ENCODE results near the gene GK.

GK gene

DNA sequence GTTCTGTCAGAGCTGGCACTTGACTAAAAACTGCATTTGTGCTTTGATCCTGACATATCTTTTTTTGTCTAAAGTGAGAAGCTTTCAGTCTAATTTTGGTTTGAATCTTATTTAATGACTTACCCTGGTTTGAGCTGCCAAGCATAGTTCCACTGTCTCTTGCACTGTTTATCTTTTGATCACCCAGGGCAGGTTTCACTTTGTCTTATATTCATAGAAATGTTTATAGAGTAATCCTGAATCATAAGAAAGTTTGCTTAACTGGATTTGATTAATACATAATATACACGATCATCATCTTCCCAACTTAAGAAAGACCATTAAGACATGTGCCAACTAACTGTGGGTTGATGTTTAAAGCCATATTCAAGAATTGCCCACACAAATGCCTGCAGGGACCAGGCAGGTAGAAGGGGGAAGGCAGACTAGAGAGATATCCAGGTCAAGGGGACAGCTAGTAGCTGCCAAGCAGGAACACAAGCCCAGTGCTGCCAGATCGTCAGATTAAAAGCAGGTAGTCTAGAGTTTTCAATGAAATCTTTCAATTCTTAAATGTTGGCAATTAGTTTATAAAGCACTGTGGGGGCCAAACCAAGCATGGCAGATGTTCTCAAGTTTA, 1.9 kb downstream of the GK start:
- DNase-seq = no peak

DNA sequence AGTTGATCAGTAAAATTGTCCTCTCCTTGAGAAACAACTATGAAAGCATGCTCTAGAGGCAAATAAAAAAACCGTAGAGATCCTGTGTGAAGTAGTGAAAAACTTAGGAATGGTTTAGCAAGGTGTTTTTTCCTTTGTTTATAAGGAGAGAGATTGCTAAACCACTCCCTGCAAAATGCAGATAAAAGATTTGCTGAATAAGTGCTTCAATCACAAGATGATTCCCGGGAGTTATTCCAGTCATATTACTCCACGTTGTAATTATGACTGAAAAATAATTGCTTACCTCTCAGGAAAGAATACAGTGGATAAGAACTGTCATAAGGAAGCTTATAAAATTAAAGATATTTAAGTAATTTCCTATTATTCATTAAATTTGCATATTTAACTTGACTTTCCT, 2.8 kb downstream of the GK start:
- no peak for DNase-seq

DNA sequence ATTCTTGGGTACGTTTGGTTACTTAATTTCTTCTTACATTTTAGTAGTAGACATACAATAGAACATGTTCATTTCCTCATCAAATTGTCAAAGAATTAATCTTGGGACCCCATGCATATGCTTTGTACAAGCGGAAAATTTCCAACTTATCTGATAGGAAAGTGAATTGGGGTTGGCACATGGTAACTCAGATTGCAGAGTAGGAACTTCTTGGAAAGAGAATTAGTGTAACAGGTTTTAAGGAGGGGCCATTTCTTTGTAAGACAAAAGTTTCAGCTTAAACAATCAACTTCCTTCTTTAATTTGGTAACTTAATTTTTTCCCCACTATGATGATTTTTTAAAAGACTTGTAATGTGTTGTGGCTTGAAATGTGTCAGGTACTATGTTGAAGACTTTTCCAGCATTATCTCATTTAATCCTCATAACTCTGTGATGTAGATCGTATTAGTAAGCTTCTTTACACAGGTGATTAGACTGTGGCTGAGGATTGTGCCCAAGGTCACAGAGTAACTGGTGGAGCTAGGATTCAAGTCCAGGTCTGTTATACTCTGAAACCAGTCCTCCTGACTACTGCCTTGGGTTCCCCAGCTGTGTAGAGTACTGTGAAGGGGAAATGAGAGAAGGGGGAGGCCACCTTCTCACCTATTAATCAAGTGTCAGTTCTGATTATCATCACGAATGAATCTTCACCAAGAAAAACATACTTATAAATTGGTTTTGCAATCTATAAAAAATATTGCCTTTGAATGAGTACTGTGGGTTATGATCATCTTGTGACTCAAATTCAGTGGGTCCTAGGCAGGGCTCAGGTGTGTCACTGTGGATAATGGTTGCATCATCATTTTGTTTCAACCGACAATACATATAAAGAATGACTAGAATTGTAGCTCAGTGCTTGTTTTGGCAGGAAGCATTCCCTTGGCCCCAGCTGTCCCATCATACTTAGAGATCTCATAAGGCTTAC, 4.3 kb downstream of the GK start:
- DNase-seq = peak; percentile 60

DNA sequence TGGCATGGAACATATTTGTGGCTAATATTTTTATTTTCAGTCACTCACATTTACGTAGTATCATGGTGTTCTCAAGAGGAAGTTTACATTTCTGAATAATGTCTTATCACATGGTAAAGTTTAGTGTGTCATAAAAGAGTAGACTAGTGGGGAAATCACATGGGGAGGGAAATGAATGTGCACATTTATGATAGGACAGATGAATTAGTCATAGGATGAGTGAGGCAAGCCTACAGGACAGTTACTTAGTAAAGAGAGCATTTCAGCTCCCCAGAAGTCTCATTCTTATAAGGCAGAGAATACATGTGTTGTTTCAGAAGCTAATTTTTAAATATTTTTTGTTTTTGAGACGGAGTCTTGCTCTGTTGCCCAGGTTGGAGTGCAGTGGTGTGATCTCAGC, 6.2 kb downstream of the GK start:
- peak; percentile 83 for DNase-seq

DNA sequence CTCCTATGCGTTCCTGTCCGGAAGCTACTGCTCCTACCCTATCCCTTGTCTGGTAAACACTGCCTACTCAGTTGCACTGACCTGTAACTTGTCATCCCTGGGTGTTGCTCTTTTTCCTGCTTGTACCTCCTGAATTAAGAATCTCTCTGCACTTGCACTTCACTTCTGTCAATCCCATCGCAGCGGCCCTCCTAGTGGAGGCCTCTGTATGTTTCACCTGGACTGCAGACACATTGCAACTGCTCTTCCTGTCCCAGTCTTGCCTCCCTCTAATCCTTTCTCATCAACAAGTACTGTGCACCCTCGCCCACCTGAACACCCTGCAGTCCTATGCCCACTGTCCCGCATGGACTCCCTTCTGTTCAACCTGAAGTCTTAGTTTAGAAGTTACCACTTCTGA, 8.0 kb downstream of the GK start:
- DNase-seq = no peak

DNA sequence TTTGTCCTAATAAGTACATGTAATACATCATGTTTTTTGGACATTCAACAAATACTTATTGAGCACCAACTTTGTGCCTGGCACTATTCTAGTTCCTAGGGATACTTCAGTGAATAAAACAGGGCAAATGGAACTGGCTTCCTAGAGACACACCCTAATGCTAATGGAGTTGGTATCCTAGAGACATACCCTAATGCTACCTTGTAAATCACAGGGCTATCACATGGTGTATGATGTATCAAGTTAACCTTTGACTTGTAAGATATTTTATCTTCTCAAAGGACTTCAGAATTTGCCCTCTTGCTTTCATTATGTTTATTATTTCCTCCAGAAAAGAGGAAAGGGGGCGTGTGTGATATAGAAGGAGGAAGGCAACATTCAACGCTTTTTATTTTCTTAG, 10.1 kb downstream of the GK start:
- DNase-seq = no peak

DNA sequence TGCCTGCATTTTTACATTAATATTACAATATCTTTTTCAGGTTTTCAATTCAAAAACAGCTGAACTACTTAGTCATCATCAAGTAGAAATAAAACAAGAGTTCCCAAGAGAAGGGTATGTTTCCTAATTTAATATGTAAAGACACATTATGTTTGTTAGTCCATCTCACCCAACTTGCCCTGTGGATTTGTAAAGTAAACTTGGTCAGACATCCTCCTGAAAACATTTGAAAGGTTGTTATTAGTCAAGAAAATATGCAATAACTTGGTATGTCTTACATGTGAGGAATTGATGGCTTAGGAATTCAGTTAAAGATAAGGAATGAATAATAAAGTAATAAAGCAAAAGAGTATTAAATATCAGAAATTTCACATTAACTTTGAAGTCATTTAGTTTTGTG, 12.2 kb downstream of the GK start:
- DNase-seq = no peak

DNA sequence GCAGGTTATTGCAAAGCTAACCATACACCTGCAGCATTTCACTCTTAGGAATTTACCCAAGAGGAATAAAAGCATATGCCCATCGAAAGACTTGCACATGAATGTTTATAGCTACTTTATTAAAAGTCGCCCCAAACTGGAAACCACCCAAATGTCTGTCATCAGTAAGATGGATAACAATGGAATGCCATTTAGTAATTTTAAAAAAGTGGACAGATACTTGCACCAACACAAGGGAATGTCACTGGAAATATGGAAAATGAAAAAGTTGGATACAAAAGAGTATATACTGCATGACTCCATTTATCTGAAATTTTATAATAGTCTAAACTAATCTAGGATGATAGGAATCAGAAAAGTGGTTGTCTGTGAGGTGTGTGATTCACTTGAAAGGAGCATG, 12.9 kb downstream of the GK start:
- no peak for DNase-seq

DNA sequence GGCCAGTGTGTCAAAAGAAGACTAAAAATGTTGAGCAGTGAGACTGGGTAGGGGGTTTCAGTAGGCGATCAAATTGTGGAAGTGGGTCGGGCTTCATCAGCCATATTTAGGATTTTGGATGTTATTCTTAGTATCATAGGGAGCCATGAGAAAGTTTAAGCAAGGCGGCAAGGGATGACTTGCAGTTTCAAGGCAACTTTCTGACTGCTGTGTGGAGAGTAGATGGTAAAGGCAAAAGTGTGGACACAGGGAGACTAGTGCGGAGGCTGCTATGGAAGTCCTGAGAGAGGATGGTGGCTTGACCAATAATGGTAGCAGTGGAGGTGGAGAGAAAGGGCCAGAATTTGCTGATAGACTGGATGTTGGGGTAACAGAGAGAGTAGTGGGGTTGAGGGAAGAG, 15.4 kb downstream of the GK start:
- no peak for DNase-seq

DNA sequence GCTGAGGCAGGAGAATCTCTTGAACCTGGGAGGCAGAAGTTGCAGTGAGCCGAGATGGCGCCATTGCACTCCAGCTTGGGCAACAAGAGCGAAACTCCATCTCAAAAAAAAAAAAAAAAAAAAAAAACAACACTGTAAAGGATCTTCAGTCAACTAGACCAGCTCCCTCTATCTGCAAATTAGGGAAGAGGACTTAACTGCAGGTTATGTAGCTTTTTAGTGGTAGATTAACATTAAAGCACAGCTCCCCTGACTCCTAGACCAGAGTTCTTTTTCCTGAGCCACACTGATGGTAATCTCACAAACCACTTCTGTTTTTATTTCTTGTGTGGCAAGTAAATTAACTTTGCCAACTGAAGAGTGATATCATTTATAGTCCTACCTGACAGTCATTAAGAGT, 18.0 kb downstream of the GK start:
- DNase-seq = peak; percentile 31

DNA sequence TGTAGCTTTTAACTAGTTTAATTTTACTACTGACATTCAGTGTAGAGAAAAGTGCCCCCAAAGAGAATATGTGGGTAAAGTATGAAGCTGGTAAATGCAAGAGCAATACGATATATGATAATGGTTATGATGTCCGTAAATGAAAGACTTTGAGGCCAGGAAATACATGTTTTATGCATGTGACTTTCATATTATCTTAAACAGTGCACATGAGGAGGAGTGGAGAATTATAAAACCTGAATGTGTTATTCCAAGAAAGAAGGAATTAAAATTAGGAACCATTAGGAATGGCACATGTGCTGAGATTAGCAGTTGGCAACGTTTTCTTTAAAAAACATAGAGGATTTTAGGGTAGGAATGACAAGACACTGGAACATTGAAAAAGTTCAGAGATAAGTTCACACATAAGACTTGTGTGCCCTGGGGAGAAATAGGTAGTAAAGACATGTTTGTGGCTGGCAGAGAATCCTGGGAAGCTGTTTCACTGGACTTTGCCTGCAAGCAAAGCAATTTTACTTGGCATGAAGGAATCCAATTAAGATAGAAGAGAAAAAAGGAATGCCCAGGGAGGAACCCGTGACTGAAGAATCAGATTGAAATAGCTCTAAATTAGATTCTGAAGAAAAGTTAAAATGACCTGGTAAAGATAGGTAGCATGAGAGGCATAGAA, 20.0 kb downstream of the GK start:
- DNase-seq = no peak

DNA sequence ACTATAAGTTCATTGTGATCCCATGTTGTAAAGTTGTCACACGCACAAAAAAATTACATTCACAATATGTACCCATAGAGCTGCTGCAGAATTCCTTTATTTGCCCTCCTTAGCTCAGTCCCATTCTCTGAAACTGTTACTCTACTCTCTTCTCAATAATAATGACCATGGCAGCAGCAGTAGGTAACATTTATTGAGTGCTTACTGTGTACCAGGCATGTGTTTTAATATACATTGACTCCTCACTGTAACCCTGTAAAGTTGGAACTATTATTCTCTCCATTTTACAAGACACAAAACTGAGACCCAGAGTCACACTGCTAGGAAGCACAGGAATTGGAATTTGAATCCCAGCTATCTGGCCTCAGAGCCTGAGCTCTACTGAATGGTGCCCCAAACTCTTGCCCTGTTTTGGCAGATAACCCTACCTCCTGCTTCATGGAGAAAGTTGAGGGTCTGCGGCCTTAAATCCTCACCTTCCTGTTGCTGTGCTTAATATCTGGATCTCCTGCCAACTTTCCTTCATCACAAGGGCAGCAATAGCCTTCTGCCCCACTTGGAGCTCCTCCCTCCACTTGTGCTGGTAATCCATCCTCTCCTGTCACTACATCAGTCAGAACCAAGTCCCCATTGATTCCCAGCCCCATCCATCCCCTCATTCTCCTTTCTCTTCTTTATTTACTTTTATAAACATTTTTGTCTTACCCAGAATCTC, 20.8 kb downstream of the GK start:
- no peak for DNase-seq

DNA sequence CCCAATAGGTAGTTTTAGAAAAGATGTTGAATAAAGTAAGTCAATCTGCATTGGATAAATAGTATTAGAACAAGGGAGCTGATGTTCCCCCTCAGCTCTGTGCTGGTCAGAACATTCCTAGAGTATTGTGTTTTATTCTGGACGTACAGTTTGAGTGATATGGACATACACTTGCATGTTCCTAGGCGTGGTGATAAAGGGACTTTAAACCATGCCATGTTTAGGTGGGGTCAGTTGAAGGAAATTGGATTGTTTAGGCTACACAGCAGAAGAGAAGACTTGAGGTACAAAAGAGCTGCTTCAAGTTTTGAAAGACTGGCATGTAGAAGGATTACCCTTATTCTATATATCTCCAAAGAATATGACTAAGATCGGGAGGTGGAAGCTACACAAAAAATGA, 21.6 kb downstream of the GK start:
- DNase-seq = no peak

DNA sequence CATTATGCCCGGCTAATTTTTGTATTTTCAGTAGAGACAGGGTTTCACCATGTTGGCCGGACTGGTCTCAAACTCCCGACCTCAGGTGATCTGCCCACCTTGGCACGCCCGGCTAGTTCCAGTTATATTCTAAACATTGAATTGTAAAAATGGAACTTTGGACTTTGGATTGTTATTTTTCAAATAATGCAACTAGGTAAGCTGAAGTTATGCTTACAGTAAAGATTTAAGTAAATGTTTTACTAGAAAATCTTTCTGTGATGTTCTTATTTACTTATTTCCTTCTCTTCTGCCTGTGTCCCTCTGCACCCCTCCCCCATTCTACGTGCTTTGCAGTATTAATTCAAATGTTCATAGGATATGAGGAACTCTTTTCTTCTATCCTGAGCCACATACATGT, 26.1 kb downstream of the GK start:
- no peak for DNase-seq

DNA sequence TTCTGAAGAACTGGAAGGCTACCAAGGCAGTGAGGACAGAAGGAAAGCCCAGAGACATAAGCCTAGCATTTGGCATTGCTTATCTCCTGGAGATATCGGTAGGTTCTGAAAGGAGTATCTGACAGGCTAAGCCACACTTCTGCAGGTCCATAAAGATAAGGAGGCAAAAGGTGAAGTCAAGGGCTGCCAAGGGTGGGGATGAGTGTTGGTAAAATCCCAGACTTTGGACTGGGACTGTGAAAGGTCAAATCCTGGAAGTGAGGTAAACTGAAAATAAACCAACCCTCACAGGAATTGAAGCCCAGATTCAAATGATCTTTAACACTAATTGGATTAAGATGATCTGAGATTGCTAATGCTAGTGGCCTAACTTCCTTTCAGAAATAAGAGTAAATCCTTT, 27.4 kb downstream of the GK start:
- no peak for DNase-seq

DNA sequence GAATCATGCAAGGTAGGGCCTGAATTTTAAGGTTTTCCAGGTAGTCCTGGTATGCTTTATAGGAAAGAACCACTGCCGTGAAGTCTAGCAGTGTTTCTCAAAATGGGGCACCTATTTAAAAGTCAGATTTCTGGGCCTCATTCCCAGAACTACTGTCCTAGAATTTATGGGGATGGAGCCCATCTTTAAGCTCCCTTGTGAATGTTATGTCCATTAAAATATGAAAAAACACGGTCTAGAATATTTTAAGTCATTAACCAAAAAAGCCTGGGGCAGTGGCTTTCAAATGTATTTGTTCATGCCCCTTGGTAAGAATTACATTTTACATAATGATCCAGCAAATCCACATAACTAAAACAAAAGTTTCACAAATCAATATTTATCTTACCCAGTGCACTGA, 35.4 kb downstream of the GK start:
- DNase-seq = no peak

DNA sequence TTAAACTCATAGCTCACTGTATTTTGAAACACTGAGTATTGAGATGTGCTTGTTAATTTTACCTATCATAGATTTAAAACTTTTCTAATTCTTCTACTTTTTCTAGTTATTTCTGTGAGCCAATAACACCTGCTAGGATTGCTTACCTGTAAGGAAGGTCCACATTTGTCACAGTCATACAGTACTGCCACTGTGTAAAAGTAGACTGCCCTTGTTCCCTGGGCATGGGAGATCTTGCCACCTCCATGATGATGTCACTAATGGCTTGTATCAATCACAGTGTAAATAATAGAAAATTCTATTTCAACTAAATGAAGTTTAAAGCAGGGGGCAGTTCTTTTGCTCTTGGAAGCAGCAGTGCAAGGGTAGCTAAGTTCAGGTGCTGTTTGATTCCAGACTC, 35.9 kb downstream of the GK start:
- no peak for DNase-seq

DNA sequence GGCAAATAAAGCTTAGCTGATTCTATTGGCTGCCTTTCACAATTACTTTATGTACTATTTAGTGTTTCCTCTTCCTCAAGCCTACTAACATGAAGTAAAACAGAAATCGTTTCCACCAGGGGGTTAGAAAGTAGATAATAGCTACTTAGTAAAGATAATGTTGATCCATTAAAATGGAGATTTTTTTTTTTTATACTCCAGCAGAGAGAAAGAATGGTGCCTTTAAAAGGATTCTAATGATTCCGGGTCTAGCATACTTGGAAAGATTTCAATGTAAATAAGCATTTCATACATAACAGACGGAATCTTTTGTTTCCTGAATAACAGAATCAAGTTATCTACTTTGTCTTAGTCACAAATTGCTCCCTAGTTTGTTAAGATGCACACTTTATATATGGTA, 37.1 kb downstream of the GK start:
- no peak for DNase-seq

DNA sequence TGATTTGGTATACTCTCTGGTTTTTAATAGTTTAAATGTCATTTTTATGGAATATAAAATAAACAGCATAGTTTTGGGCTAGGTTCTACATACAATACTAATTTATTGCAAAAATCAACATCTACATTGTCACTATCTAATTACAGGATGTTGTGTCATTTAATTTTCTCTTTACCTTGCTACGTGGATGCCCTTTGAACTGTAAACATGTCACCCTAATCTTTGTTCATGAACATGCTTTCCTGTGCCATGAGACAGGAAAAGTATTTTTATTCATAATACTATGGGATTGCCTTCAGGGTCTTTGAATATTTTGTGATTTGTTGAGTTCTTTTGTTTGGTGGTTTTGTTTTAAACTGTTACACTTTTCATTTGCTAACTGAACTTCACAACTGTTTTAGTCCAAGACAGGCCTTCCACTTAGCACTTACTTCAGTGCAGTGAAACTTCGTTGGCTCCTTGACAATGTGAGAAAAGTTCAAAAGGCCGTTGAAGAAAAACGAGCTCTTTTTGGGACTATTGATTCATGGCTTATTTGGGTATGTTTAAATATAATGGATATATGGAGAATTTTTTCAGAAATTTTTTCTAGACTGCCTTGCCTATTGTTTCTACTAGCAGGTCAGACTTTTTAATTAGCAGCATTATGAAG, 40.9 kb downstream of the GK start:
- DNase-seq = no peak

DNA sequence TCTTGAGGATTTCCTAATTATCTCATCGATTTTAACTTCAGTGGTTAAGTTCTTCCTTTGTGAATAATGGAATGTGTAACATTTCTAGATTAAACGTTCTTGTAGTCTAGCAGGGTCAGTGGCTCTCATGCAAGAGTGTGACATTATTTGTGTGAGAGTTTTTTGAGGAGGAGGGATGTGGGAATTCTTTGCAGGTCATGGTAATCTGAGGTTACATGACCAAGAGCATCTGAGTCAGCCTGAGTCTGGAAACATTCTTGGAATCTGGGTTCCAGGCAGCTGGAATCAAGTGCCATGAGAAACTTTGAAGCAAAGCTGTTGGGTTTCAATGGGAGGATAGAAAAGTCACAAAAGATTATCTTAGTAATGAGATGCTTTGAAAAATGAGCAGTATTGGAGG, 49.5 kb downstream of the GK start:
- no peak for DNase-seq

DNA sequence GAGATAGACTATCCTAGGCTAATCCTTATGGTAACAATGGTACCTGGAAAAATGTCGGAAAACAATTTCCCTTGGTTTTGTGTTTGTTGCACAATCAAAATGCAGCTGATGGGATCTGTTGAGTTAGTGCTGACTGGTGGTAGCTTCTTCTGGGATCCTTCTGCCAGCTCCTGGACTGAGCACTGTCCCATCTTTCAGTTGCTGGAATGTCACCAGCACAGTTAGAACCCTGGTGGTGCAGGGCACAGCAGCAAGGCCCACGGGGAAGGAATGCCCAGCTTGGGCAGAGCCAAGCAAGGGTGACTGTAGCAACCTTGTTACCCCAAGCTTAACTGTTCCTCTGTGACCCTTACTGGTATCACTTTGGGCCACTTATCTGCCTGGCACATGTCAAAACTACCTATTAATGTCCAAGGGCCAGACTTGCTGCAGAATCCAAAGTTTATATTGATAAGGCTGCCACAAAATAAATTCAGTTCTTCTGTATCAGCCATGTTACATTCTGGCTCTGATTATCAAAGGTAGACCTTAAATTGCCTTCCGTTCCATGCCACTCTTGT, 53.1 kb downstream of the GK start:
- DNase-seq = no peak

DNA sequence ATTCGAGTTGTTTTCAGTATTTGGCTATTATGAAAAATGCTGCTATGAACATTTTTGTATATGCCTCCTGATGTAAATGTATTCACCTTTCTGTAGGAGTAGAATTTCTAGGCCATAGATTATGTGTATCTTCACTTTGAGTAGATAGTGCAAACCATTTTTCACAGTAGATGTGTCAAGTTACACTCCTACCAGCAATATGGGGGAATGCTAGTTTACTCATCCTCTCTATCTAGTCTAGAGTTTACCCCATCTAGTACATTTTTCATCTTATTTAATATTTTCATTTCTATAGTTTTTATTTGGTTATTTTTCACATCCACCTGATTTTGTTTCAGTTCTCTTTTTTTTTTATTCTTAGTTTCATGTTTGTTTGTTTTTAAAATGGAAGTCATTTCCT, 59.0 kb downstream of the GK start:
- DNase-seq = no peak
